ENCODE data around the gene PDE4A.
"Not testable (repeated sequence)": the region's sequence is repeated elsewhere in the genome, so short reads cannot be mapped to it uniquely, and the experiment has no call there.

Gene PDE4A

GRCh38 chr19:10454267-10454666, 33.9 kb downstream of the PDE4A start:
- DNase-seq (ENCODE audit: low read depth) = no peak
- H3K4me3 ChIP-seq (ENCODE audit: low read depth, low read length) = no peak overlapping the region
- TF ChIP-seq, protein P1, sequence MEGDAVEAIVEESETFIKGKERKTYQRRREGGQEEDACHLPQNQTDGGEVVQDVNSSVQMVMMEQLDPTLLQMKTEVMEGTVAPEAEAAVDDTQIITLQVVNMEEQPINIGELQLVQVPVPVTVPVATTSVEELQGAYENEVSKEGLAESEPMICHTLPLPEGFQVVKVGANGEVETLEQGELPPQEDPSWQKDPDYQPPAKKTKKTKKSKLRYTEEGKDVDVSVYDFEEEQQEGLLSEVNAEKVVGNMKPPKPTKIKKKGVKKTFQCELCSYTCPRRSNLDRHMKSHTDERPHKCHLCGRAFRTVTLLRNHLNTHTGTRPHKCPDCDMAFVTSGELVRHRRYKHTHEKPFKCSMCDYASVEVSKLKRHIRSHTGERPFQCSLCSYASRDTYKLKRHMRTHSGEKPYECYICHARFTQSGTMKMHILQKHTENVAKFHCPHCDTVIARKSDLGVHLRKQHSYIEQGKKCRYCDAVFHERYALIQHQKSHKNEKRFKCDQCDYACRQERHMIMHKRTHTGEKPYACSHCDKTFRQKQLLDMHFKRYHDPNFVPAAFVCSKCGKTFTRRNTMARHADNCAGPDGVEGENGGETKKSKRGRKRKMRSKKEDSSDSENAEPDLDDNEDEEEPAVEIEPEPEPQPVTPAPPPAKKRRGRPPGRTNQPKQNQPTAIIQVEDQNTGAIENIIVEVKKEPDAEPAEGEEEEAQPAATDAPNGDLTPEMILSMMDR (IDR thresholded peaks at IDR 0.05; ENCODE audit: control insufficient read depth, extremely low read depth, insufficient read depth) = no peak

GRCh38 chr19:10458733-10459132, 38.4 kb downstream of the PDE4A start:
- H3K4me3 ChIP-seq (ENCODE audit: low read depth, low read length); DNase-seq (ENCODE audit: low read depth): not testable (repeated sequence)

DNA sequence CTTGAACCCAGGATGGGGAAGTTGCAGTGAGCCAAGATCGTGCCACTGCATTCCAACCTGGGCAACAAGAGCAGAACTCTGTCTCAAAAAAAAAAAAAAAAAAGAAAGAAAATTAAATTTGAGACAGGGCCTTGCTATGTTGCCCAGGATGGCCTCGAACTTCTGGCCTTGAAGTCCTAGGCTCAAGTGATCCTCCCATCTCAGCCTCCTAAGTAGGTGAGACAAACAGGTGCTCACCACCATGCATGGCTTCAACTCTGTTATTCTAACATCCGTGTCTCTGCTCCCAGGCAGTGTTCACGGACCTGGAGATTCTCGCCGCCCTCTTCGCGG, 40.3 kb downstream of the PDE4A start:
- TF ChIP-seq, protein P1 (IDR thresholded peaks at IDR 0.05; ENCODE audit: control insufficient read depth, extremely low read depth, insufficient read depth) = no peak

GRCh38 chr19:10461047-10461949, 41.0 kb downstream of the PDE4A start:
- TF ChIP-seq, protein P1 (IDR thresholded peaks at IDR 0.05; ENCODE audit: control insufficient read depth, extremely low read depth, insufficient read depth) = no peak
- DNase-seq (ENCODE audit: low read depth) = peak; percentile 72
- H3K4me3 ChIP-seq (ENCODE audit: low read depth, low read length) = peak overlapping the region; percentile 48

More for the DNA sequence above, 40.3 kb downstream of the PDE4A start:
- DNase-seq (ENCODE audit: low read depth) = no peak
- H3K4me3 ChIP-seq (ENCODE audit: low read depth, low read length) = no peak overlapping the region

GRCh38 chr19:10462042-10462441, 41.7 kb downstream of the PDE4A start:
- DNase-seq (ENCODE audit: low read depth); H3K4me3 ChIP-seq (ENCODE audit: low read depth, low read length): not testable (repeated sequence)

GRCh38 chr19:10462557-10462956, 42.2 kb downstream of the PDE4A start:
- TF ChIP-seq, protein P1 (IDR thresholded peaks at IDR 0.05; ENCODE audit: control insufficient read depth, extremely low read depth, insufficient read depth) = no peak
- H3K4me3 ChIP-seq (ENCODE audit: low read depth, low read length) = no peak overlapping the region
- DNase-seq (ENCODE audit: low read depth) = no peak

DNA sequence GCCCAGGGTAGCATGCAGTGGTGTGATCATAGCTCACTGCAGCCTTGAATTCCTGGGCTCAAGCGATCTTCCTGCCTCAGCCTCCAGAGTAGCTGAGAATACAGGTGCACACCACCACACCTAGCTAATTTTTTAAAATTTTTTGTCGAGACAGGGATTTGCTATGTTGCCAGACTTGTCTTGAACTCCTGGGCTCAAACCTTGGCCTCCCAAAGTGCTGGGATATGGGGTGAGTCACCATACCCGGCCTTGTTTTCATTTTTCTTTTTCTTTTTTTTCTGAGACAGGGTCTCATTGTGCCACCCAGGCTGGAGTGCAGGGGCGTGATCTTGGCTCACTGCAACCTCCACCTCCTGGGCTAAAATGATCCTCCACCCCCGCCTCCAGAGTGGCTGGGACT, 44.1 kb downstream of the PDE4A start:
- TF ChIP-seq, protein P1 (IDR thresholded peaks at IDR 0.05; ENCODE audit: control insufficient read depth, extremely low read depth, insufficient read depth) = no peak
- H3K4me3 ChIP-seq (ENCODE audit: low read depth, low read length) = no peak overlapping the region
- DNase-seq (ENCODE audit: low read depth) = no peak

- H3K4me3 ChIP-seq (ENCODE audit: low read depth, low read length) = no peak overlapping the region
- no peak for DNase-seq (ENCODE audit: low read depth)
- TF ChIP-seq, protein P1 (IDR thresholded peaks at IDR 0.05; ENCODE audit: control insufficient read depth, extremely low read depth, insufficient read depth) = no peak
These were observed 46.9 kb downstream of the PDE4A start for GRCh38 chr19:10467104-10467706.

All from LNCaP clone FGC (cell line).